ELR (cell line): Measurements from ENCODE around the gene FNDC8.
A peak's percentile ranks its signal among the peaks of the same experiment; 100 is the strongest.
"Not testable (repeated sequence)": the region's sequence is repeated elsewhere in the genome, so short reads cannot be mapped to it uniquely, and the experiment has no call there.

Experiments used
- DNase-seq: peaks from one replicate; pipeline ENCODE4 v3.0.0-alpha.2; 2015; ENCODE audit warnings: low read depth

FNDC8 gene

DNA sequence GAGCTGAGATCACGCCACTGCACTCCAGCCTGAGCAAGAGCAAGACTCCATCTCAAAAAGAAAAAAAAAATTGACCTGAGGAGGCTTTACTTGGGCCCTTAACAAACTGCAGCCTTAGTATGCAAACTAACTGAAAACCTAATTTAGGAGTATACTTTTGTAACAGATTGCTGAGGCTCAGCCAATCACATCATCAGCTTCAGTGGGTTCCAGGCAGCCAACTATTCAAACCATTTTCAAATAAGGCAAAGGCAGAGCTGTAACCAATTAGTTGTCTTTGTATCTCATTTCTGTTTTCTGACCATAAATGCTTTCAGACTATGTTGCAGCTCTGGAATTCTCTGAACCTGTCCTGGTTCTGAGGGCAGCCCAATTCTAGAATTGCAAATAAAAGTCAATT lies 25.7 kb upstream of the FNDC8 start:
- no peak for DNase-seq

DNA sequence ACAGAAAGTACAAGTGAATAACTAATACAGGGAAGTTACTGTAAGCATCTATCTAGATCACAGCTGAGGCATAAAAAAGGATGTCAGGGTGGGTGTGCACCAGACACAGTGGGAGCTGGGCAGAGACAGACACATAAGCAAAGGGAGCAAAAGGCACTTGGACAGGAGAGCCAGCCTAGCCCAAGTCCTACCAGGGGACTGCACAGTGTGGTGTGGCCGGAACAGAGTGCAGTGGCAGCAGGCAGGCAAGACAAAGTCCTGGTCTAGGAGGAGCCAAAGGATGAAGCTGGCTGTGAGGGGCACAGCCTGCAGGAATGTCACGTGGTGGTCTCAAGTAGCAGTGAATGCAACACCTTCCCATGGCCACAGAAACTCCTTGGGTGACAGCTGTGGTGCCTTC lies 23.6 kb upstream of the FNDC8 start:
- no peak for DNase-seq

DNA sequence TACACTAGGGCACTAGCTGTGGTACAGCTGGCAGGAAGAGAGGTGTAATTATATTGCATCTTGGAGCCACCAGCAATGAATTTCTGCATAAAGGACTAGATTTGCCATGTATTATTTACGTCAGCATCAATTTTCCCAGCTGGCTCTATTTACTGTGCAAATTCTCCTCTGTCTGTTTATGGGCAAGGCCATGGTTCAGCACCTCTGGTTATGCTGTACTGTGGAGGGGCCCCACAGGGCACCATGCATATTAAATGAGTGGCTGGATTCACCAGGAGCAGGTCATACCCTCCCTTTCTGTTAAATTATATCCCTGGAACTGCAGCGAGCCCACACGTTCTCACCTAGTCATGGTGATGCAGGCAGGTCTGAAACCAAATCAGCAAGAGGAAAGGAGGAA lies 21.5 kb upstream of the FNDC8 start:
- no peak for DNase-seq

- DNase-seq, result no peak
Measured at GRCh38 chr17:35101036-35101435, 20.4 kb upstream of the FNDC8 start.

- DNase-seq, result no peak
Measured at GRCh38 chr17:35101725-35102124, 19.7 kb upstream of the FNDC8 start.

GRCh38 chr17:35103271-35103670 lies 18.1 kb upstream of the FNDC8 start:
- no peak for DNase-seq

- DNase-seq, result no peak
Measured at GRCh38 chr17:35104844-35105450, 16.5 kb upstream of the FNDC8 start.

GRCh38 chr17:35110791-35111190 lies 10.6 kb upstream of the FNDC8 start:
- DNase-seq, result not testable (repeated sequence)

DNA sequence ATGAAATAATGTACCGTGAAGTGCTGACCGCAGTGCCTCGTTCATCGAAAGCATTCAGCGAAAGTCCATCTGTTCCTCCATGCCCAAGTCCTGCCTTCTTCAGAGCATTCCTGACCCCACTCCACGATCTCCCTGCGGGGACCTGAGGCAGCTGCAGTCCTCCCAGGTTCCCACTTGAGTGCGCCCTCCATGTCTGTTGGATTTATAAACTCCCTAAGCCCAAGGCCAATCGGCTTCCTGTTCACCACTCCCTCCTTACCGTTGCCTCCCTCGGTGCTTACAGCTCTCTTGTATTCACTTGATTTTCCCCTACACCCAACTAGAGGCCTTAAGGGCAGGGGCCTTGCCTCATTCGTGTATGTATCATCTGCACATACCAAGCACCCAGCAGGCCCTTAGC lies 4.6 kb upstream of the FNDC8 start:
- DNase-seq, result no peak

GRCh38 chr17:35117984-35118383 lies 3.4 kb upstream of the FNDC8 start:
- DNase-seq, result peak; percentile 55

- DNase-seq, result peak; percentile 80
Measured at GRCh38 chr17:35119370-35120165, 1.8 kb upstream of the FNDC8 start, which contains the start of gene RAD51D. TSS of gene RAD51D (minus strand) at chr17:35119860. CDS start at chr17:35119613, 247 bp downstream.

- DNase-seq, result no peak
Measured at GRCh38 chr17:35127751-35128514, 6.5 kb downstream of the FNDC8 start.

DNA sequence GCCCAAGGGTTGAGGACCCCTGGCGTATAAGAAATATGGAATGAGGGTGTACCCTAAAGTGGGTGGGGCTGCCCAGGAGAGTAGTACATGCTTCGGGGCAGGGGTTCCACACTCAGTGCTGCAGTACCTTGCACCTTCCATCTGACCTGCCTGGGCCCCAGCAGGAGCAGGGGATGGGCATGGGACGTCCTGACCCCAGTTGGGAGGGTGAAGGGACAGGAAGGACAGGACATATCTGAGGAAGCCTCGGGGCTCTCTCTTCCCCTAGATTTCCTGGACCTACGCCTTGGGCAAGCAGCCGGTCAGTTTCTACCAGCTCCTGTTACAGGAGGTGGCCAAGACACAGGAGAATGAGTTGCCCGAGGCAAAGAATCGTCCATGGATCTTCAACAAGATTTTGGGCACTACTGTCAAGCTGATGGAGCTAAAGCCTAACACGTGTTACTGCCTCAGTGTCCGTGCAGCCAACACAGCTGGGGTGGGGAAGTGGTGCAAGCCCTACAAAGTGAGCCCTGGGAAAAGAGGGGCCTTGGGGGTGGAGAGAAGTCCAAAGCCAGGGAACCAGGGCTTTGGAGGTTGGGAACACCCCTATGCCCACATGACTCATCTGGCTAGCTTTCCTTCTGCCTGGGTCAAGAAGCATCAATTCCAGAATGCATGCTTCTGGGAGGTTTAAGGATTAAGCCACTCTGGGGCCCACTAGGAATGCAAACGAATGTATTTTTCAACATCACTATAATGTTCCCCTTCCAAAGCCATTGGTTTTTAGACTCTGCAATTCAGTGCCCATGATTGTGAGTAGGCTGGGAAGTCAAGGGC lies 7.9 kb downstream of the FNDC8 start:
- peak; percentile 27 for DNase-seq

GRCh38 chr17:35129973-35130351 lies 8.5 kb downstream of the FNDC8 start:
- peak; percentile 47 for DNase-seq

DNA sequence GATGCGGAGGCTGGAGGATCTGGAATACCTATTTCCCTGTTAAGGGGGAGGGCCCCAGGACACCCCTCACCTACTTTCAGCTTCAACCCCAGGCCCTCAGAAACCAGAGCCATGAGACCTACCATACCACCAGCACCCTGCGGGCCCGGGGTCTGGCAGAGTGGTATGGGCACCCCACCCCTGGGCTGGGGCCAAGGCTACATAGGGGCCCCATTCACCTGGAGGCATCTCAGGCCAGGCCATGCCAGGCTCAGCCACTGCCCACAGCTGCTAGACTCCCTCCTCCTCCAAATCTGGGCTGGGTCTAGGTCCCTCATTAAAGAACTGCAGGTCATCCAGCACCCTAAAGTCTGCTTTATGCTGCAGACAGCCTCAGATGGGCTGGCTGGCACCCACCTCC lies 9.0 kb downstream of the FNDC8 start:
- DNase-seq, result no peak

DNA sequence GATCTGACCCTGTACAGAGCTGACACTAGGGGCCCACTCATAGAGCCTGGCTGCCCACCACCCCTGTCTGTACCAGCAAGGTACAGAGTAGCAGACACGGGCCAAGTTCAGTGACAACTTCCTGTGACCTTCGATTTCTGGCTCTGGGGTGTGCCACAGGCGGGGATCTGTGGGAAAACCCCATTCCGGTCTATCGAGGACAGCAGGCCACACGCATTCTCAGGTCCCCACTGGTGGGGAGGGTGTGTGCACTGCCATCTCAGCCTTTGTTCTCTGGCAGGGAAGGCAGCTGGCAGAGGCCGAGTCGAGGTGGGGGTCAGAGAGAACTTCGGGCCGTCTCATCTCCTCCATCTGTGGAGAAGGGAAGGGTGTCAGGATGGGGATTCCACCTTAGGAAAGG lies 10.7 kb downstream of the FNDC8 start:
- DNase-seq, result no peak

DNA sequence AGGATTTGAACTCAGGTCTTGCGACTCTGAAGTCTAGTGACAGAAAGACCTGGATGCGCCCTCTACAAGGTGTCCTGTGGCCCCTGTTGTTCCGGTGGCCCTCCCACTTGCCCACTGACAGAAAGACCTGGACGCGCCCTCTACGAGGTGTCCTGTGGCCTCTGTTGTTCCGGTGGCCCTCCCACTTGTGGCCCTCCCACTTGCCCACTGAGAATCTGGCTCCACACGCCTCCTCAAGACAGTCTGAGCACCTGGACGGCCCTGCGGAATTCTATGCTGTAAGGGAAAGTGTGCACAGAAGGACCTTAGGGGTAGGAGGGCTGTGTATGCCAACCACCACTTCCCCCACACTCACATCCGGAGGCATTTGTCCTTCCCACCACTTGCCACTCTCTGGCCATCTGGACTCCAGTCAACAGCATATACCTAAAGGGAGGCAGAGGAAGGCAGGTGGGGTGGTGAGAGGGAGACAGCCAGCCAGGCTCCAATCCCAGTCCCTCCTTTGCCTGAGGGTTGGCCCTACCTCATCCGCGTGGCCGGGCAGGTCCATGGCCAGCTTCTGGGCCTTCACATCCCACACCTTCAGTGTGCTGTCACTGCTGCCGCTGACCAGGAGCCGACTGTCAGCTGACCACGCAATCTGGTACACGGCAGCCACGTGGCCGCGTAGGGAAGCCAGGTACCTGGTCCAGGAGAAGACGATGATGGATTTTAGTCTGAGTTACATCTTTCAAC lies 11.6 kb downstream of the FNDC8 start:
- no peak for DNase-seq

GRCh38 chr17:35135322-35135721 lies 13.9 kb downstream of the FNDC8 start:
- DNase-seq, result no peak

GRCh38 chr17:35138218-35138617 lies 16.8 kb downstream of the FNDC8 start:
- DNase-seq, result no peak

- DNase-seq, result peak; percentile 84
Measured at GRCh38 chr17:35141681-35142466, 20.5 kb downstream of the FNDC8 start, which contains the start of gene NLE1. TSS of gene NLE1 (minus strand) at chr17:35142303. CDS start at chr17:35142275, 28 bp downstream.

- no peak for DNase-seq
Measured at GRCh38 chr17:35142467-35142796, 21.0 kb downstream of the FNDC8 start.
